ENCODE data around the gene TTC5.
"Not testable (repeated sequence)": the region's sequence is repeated elsewhere in the genome, so short reads cannot be mapped to it uniquely, and the experiment has no call there.

The TTC5 gene

GRCh38 chr14:20302042-20302755 is 3.6 kb downstream of the TTC5 start:
- no peak for DNase-seq (ENCODE audit: low spot score)

GRCh38 chr14:20295067-20295466 is 10.7 kb downstream of the TTC5 start:
- DNase-seq (ENCODE audit: low spot score) = no peak

GRCh38 chr14:20294636-20295035 is 11.1 kb downstream of the TTC5 start:
- no peak for DNase-seq (ENCODE audit: low spot score)

- DNase-seq (ENCODE audit: low spot score) = not testable (repeated sequence)
Observed at GRCh38 chr14:20281998-20282397, 23.8 kb downstream of the TTC5 start.

GRCh38 chr14:20280265-20280664 is 25.5 kb downstream of the TTC5 start:
- not testable (repeated sequence) for DNase-seq (ENCODE audit: low spot score)

- DNase-seq (ENCODE audit: low spot score) = no peak
Observed at GRCh38 chr14:20278414-20278813, 27.3 kb downstream of the TTC5 start.

- no peak for DNase-seq (ENCODE audit: low spot score)
Observed at GRCh38 chr14:20277409-20277808, 28.3 kb downstream of the TTC5 start.

GRCh38 chr14:20274062-20274461 is 31.7 kb downstream of the TTC5 start:
- DNase-seq (ENCODE audit: low spot score) = no peak

GRCh38 chr14:20264361-20264760 is 41.4 kb downstream of the TTC5 start:
- not testable (repeated sequence) for DNase-seq (ENCODE audit: low spot score)

GRCh38 chr14:20262642-20263128 is 43.1 kb downstream of the TTC5 start:
- DNase-seq (ENCODE audit: low spot score) = no peak

- DNase-seq (ENCODE audit: low spot score) = no peak
Observed at GRCh38 chr14:20247646-20248246, 58.0 kb downstream of the TTC5 start.

All from putamen (tissue), 1 donor.